BE2C (cell line): ENCODE data around the gene BMP8A.

Source experiments
- DNase-seq: peaks from one replicate; pipeline ENCODE4 v3.0.0-alpha.2; 2020
- H3K27me3 ChIP-seq: fragments of 250-450 bp; sonication (Bioruptor Pico); 2 replicates; pipeline ENCODE4 v1.5.1; 2020; ENCODE audit warnings: mild to moderate bottlenecking
- H3K36me3 ChIP-seq: fragments of 250-450 bp; sonication (Bioruptor Pico); 2 replicates; pipeline ENCODE4 v1.5.1; 2020; ENCODE audit warnings: mild to moderate bottlenecking
- H3K4me1 ChIP-seq: fragments of 250-450 bp; sonication (Bioruptor Pico); 2 replicates; pipeline ENCODE4 v1.5.1; 2020
- H3K4me3 ChIP-seq: 2 replicates; pipeline ENCODE4 v1.5.1; 2011; ENCODE audit warnings: low read depth, low read length
- H3K9me3 ChIP-seq: fragments of 250-450 bp; sonication (Bioruptor Pico); 2 replicates; pipeline ENCODE4 v1.5.1; 2020
- TF ChIP-seq, protein P1 (sequence below): IDR thresholded peaks from 2 replicates; pipeline ENCODE4 v1.5.1; 2012; ENCODE audit warnings: mild to moderate bottlenecking, low read depth, low read length

BMP8A gene

DNA sequence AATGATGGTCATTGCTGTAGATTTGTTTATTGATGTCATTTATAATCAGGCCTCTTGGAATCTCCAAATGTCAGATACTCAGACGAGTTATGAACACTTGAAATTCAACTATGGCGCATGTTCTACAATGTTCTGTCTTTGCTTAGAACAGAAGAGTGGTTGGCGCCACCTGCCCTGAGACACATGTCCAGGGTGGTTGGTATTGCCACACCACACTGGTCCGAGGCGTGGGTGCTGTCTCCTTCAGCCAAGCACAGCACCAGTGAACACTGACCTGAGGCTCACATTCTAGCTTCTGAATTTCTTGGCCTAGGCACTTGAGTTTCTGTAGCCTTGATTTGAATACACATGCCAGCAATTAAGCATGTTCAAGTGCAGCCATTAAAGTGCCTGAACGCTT is 10.1 kb upstream of the BMP8A start:
- no peak for DNase-seq
- no peaks in the 10 kb centered on the region for H3K27me3 ChIP-seq
- H3K4me3 ChIP-seq: no peak overlapping the region
- H3K9me3 ChIP-seq: no peaks in the 10 kb centered on the region
- H3K4me1 ChIP-seq: no peaks in the 10 kb centered on the region
- TF ChIP-seq, protein P1, sequence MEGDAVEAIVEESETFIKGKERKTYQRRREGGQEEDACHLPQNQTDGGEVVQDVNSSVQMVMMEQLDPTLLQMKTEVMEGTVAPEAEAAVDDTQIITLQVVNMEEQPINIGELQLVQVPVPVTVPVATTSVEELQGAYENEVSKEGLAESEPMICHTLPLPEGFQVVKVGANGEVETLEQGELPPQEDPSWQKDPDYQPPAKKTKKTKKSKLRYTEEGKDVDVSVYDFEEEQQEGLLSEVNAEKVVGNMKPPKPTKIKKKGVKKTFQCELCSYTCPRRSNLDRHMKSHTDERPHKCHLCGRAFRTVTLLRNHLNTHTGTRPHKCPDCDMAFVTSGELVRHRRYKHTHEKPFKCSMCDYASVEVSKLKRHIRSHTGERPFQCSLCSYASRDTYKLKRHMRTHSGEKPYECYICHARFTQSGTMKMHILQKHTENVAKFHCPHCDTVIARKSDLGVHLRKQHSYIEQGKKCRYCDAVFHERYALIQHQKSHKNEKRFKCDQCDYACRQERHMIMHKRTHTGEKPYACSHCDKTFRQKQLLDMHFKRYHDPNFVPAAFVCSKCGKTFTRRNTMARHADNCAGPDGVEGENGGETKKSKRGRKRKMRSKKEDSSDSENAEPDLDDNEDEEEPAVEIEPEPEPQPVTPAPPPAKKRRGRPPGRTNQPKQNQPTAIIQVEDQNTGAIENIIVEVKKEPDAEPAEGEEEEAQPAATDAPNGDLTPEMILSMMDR: no peak
- H3K36me3 ChIP-seq: no peaks in the 10 kb centered on the region; the same call in 1 of the 2 replicates

DNA sequence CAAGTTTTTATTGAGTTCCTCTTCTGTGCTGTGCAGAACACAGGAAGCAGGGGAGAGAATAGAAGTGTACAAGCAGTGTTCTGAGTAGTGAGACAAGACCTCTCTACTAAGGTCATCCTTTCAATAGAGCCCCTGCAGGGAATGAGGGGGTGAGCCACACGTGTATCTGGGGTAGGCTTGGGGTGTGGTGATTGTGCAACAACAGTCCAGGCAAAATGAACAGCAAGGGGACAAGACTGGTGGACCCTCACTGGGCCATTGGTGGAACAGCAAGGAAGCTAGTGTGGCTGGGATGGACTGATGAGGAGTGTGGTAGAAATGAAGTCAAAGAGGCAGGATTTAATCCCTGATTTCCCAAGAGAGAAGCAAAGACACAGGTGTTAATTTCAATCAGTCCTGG is 8.2 kb upstream of the BMP8A start:
- H3K27me3 ChIP-seq: no peaks in the 10 kb centered on the region
- H3K9me3 ChIP-seq: no peaks in the 10 kb centered on the region
- no peak for DNase-seq
- H3K4me3 ChIP-seq: no peak overlapping the region
- TF ChIP-seq, protein P1: no peak
- no peaks in the 10 kb centered on the region for H3K4me1 ChIP-seq
- no peaks in the 10 kb centered on the region; the same call in 1 of the 2 replicates for H3K36me3 ChIP-seq

DNA sequence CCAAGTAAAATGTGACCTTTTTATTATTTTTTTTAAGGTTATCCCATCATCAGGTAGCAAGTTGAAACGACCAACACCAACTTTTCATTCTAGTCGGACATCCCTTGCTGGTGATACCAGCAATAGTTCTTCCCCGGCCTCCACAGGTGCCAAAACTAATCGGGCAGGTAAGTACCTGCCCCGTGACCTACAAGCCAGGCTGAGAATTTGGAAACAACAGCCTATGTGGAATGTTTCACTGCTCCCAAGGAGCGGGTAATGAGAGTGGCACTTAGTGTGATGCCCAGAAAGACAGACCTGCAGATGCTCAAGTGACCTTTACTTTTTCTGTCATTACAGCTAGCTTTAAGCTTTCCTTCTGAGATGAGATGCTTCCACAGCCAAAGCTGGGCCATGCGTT is 6.9 kb upstream of the BMP8A start:
- Histone ChIP-seq H3K36me3 (no peaks in the 10 kb centered on the region; the same call in 1 of the 2 replicates), H3K27me3 (no peaks in the 10 kb centered on the region), H3K4me1 (no peaks in the 10 kb centered on the region), H3K9me3 (no peaks in the 10 kb centered on the region), H3K4me3 (no peak overlapping the region)
- DNase-seq: no peak
- TF ChIP-seq, protein P1: no peak

DNA sequence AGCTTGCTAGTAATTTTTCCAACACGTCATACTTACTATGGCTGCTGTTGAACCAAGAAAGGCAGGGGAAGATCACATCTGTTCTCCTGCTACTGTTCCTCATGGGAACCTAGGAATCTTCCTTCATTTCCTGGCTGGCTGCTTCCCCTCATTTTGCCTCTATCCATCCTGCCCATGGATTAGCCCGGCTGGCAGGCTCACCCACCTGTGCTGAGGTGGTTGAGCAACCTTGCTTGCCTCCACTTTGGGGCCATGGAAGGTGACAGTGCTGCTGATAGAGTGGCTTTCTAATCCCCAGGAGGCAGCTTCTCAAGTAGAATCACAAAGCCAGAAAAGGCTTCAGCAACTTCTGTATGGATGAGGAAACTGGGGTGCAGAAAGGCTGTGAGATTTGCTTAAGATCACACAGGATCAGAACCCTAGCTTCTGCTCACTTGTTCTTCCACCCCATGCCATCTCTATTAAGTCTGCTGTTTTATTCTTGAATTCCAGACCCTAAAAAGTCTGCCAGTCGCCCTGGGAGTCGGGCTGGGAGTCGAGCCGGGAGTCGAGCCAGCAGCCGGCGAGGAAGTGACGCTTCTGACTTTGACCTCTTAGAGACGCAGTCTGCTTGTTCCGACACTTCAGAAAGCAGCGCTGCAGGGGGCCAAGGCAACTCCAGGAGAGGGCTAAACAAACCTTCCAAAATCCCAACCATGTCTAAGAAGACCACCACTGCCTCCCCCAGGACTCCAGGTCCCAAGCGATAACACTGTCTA is 6.2 kb upstream of the BMP8A start:
- H3K4me3 ChIP-seq: no peak overlapping the region
- TF ChIP-seq, protein P1: no peak
- no peak for DNase-seq
- no peaks in the 10 kb centered on the region; the same call in 1 of the 2 replicates for H3K36me3 ChIP-seq
- H3K27me3 ChIP-seq: no peaks in the 10 kb centered on the region
- no peaks in the 10 kb centered on the region for H3K9me3 ChIP-seq
- H3K4me1 ChIP-seq: no peaks in the 10 kb centered on the region

DNA sequence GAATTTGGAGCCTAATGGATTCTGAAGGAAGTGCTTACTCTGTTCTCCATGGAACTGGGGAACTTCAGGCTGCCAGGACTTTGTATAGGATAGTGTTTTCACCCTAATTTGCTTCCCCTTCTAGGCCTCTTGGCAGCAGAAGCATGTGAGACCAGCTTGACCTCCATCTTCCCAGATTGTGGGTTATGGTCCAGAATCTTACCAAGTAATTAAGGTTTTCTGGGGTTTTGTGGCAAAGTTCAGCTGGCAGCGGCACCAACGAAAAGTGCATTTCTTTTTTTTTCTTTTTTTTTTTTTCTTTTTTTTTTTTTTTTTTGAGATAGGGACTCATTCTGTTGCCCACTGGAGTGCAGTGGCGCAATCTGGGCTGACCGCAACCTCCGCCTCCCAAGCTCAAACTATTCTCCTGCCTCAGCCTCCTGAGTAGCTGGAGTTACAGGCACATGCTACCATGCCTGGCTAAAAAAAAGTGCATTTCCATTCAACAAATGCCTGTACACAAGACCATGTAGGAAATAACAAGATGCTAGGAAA is 3.4 kb upstream of the BMP8A start:
- peaks cover 10% of the 10 kb centered on the region; the same call in 1 of the 2 replicates for H3K27me3 ChIP-seq
- no peaks in the 10 kb centered on the region for H3K9me3 ChIP-seq
- no peaks in the 10 kb centered on the region for H3K36me3 ChIP-seq
- DNase-seq: no peak
- TF ChIP-seq, protein P1: no peak
- H3K4me1 ChIP-seq: no peaks in the 10 kb centered on the region
- H3K4me3 ChIP-seq: no peak overlapping the region
